ENCODE data around the gene ANAPC13. TPM values are rescaled to one million over a fixed set of nuclear protein-coding genes. Genes with fewer than 3 reads are reported as not detected.

The ANAPC13 gene
- total RNA-seq, 4 donors from 2014 or later = 28.4 to 52.0 (median 35.9) TPM

DNA sequence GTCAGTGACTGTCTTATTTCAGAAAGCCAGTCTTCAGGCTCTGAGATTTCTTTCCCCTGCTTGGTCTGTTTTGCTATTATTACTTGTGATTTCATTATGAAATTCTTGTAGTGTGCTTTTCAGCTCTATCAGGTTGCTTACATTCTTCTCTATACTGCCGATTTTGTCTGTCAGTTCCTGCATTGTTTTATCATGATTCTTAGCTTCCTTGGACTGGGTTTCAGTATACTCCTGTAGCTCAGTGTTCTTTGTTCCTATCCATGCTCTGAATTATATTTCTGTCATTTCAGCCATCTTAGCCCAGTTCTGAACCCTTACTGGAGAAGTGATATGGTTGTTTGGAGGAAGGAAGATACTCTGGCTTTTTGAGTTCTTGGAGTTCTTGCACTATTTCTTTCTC, 40.5 kb upstream of the ANAPC13 start:
- H3K4me3 ChIP-seq (ENCODE audit: low read depth, poor library complexity, severe bottlenecking) = no peak overlapping the region
- 95 to 100% methylated on average over 1 of the region's 1 CpG for WGBS, 2 donors
- DNase-seq (ENCODE audit: low spot score in 2 of 2) = no peak
- TF ChIP-seq, protein P1, sequence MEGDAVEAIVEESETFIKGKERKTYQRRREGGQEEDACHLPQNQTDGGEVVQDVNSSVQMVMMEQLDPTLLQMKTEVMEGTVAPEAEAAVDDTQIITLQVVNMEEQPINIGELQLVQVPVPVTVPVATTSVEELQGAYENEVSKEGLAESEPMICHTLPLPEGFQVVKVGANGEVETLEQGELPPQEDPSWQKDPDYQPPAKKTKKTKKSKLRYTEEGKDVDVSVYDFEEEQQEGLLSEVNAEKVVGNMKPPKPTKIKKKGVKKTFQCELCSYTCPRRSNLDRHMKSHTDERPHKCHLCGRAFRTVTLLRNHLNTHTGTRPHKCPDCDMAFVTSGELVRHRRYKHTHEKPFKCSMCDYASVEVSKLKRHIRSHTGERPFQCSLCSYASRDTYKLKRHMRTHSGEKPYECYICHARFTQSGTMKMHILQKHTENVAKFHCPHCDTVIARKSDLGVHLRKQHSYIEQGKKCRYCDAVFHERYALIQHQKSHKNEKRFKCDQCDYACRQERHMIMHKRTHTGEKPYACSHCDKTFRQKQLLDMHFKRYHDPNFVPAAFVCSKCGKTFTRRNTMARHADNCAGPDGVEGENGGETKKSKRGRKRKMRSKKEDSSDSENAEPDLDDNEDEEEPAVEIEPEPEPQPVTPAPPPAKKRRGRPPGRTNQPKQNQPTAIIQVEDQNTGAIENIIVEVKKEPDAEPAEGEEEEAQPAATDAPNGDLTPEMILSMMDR (IDR thresholded peaks at IDR 0.05) = no peak
- TF ChIP-seq POLR2A (IDR thresholded peaks at IDR 0.05) = no peak
- intact Hi-C loops (cut with DNase I; ENCODE audit: low total_unique reads) = no loop called here

DNA sequence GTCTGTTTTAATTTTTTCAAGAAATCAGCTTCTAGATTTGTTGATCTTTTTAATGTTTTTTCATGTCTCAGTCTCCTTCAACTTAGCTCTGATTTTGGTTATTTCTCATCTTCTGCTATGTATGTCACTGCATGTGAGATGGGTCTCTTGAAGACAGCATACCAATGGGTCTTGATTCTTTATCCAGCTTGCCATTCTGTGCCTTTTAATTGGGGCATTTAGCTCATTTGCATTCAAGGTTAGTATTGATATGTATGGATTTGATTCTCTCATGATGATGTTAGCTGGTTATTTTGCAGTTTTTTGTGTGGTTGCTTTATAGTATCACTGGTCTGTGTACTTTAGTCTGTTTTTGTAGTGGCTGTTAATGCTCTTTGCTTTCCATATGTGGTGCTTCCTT, 39.5 kb upstream of the ANAPC13 start:
- H3K4me3 ChIP-seq (ENCODE audit: low read depth, poor library complexity, severe bottlenecking) = no peak overlapping the region
- TF ChIP-seq, protein P1 (IDR thresholded peaks at IDR 0.05) = no peak
- TF ChIP-seq POLR2A (IDR thresholded peaks at IDR 0.05) = no peak
- intact Hi-C loops (cut with DNase I; ENCODE audit: low total_unique reads) = no loop called here
- no peak for DNase-seq (ENCODE audit: low spot score in 2 of 2)

GRCh38 chr3:134522541-134522940, 36.8 kb upstream of the ANAPC13 start:
- intact Hi-C loops (cut with DNase I; ENCODE audit: low total_unique reads) = no loop called here
- no peak overlapping the region for H3K4me3 ChIP-seq (ENCODE audit: low read depth, poor library complexity, severe bottlenecking)
- DNase-seq (ENCODE audit: low spot score in 2 of 2) = no peak
- WGBS, 2 donors = 95 to 98% methylated on average over 6 of the region's 6 CpGs
- TF ChIP-seq, protein P1 (IDR thresholded peaks at IDR 0.05) = no peak
- no peak for TF ChIP-seq POLR2A (IDR thresholded peaks at IDR 0.05)

DNA sequence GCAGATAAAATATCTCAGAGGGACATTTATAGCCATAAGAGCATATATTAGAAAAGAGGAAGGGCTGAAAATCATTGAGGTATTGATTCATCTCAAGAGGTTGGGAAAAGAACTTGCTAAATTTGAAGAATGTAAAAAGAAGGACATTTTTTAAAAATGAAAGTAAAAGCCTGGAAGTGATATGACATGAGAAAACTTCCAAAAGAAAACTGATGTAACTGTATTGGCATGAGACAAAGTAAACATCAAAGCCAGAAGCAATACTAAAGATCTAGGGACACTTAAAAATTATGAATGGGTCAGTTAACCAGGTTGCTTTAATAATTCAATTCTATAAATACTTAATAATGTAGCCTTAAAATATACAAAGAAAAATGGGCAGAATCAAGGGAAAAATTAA, 32.0 kb upstream of the ANAPC13 start:
- no peak for TF ChIP-seq POLR2A (IDR thresholded peaks at IDR 0.05)
- TF ChIP-seq, protein P1 (IDR thresholded peaks at IDR 0.05) = no peak
- intact Hi-C loops (cut with DNase I; ENCODE audit: low total_unique reads) = no loop called here
- no peak for DNase-seq (ENCODE audit: low spot score in 2 of 2)
- H3K4me3 ChIP-seq (ENCODE audit: low read depth, poor library complexity, severe bottlenecking) = no peak overlapping the region

DNA sequence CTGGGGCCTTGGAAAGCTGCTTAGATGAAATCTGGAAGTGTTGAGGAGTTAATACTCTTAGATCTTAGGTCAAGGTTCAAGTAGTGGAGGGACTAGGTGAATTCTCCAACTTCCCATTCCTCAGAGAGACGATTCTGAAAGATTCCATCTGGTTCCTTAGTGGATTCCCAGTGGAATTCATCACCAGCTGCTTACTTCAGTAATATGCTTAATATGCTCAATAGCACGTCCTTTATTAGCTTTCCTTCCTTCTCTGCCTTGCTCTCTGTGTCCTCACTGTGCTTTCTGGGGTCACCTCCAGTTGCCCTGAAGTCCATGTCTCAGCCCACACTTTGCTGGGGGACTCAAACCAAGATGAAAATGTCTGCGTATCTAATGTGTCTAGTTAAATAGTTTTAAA, 31.1 kb upstream of the ANAPC13 start:
- intact Hi-C loops (cut with DNase I; ENCODE audit: low total_unique reads) = no loop called here
- TF ChIP-seq POLR2A (IDR thresholded peaks at IDR 0.05) = no peak
- TF ChIP-seq, protein P1 (IDR thresholded peaks at IDR 0.05) = no peak
- no peak overlapping the region for H3K4me3 ChIP-seq (ENCODE audit: low read depth, poor library complexity, severe bottlenecking)
- 66 to 71% methylated on average over 3 of the region's 3 CpGs for WGBS, 2 donors
- DNase-seq (ENCODE audit: low spot score in 2 of 2) = no peak

DNA sequence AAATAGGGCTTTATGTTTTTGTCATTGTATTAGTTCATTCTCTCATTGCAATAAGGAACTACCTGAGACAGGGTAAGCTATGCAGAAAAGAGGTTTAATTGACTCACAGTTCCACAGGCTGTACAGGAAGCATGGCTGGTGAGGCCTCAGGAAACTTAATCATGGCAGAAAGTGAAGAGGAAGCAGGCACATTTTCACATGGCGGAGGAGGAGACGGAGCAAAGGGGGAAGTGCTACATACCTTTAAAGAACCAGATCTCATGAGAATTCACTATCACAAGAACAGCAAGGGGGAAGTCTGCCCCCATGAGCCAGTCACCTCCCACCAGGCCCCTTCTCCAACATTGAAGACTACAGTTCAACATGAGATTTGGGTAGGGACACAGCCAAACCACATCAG, 25.7 kb upstream of the ANAPC13 start:
- TF ChIP-seq POLR2A (IDR thresholded peaks at IDR 0.05) = no peak
- TF ChIP-seq, protein P1 (IDR thresholded peaks at IDR 0.05) = no peak
- intact Hi-C loops (cut with DNase I; ENCODE audit: low total_unique reads) = no loop called here
- whole genome bisulfite sequencing, 2 donors = 86% methylated on average over 2 of the region's 2 CpGs
- no peak for DNase-seq (ENCODE audit: low spot score in 2 of 2)
- no peak overlapping the region for H3K4me3 ChIP-seq (ENCODE audit: low read depth, poor library complexity, severe bottlenecking)
